ENCODE measurements around the gene FBXL22.
A peak's percentile ranks its signal among the peaks of the same experiment; 100 is the strongest.
"Not testable (repeated sequence)": the region's sequence is repeated elsewhere in the genome, so short reads cannot be mapped to it uniquely, and the experiment has no call there.

The FBXL22 gene

GRCh38 chr15:63610209-63610841, 13.1 kb downstream of the FBXL22 start:
- Mint-ChIP-seq H3K27me3 (no peaks in the 10 kb centered on the region), H3K36me3 (peaks cover 46% of the 10 kb centered on the region), H3K9me3 (no peaks in the 10 kb centered on the region), H3K4me1 (peaks cover 42% of the 10 kb centered on the region), H3K27ac (peak overlapping the region; percentile 90), H3K4me3 (no peak overlapping the region)
- peak; percentile 88 for DNase-seq
- CTCF ChIA-PET: interaction anchor here (0.7 to 10.6 kb wide), 37 partner anchors 11 to 543 kb away, joined by 3 to 114 read pairs (median 4); partner anchors contain the start of genes CIAO2A and DAPK2

DNA sequence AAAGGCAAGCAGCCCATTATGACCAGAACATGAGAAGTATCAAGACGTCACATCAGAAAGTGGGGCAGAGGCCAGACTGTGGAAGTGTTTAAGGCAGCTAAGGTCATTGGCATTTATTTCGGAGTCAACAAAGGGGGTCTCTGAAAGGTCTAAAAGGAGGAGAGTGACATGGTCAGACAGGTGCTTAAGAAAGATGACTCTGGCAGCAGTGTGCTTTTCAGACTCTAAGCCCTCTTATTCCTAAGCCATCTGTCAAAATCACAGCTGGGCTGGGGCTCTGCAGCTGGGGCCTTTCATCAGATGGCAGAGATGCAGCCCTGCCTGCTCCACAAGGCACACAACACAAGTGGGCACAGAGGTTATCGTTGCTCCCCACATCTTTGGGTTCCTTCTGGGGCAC, 14.0 kb downstream of the FBXL22 start:
- no peak overlapping the region for H3K4me3 Mint-ChIP-seq
- no peak for DNase-seq
- peaks cover 33% of the 10 kb centered on the region for H3K4me1 Mint-ChIP-seq
- H3K36me3 Mint-ChIP-seq: peaks cover 53% of the 10 kb centered on the region
- H3K9me3 Mint-ChIP-seq: no peaks in the 10 kb centered on the region
- H3K27me3 Mint-ChIP-seq: no peaks in the 10 kb centered on the region
- peak overlapping the region; percentile 90 for H3K27ac Mint-ChIP-seq
- CTCF ChIA-PET: interaction anchor here (0.6 to 10.6 kb wide), 14 partner anchors 11 to 538 kb away, joined by 3 to 114 read pairs (median 8); partner anchors contain the start of genes CIAO2A and DAPK2

GRCh38 chr15:63612300-63612699, 15.1 kb downstream of the FBXL22 start:
- Mint-ChIP-seq H3K27ac (peak overlapping the region; percentile 71), H3K9me3 (no peaks in the 10 kb centered on the region), H3K4me1 (peaks cover 26% of the 10 kb centered on the region), H3K4me3 (no peak overlapping the region), H3K36me3 (peaks cover 55% of the 10 kb centered on the region), H3K27me3 (no peaks in the 10 kb centered on the region)
- CTCF ChIA-PET: interaction anchor here (0.9 to 10.6 kb wide), 5 partner anchors 53 to 456 kb away, joined by 3 to 114 read pairs (median 21); partner anchors contain the start of gene DAPK2
- DNase-seq: no peak

DNA sequence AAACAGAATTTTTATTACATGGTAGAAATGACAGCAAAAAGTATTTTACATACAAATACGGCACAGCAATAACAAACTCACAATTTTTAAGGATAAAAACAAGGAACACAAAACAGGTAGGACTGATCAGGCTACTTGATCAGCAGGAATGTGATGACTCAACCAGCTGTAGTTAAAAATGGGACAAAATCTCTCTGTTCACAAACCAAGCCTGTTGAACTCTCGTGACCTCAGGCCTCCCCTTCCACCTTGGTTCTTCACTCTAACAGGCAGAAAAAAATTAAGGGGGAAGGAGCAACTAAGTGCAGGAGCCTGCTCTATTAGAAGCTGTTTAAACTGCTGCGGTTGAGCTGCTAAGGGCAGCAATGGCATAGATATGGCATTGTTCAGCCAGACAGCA, 18.7 kb downstream of the FBXL22 start:
- CTCF ChIA-PET: interaction anchor here (10.6 kb wide), 1 partner anchor 452 kb away, joined by 114 read pairs; no protein-coding TSS in a partner anchor
- no peaks in the 10 kb centered on the region for H3K27me3 Mint-ChIP-seq
- H3K36me3 Mint-ChIP-seq: peaks cover 49% of the 10 kb centered on the region
- no peak overlapping the region for H3K27ac Mint-ChIP-seq
- H3K9me3 Mint-ChIP-seq: peaks cover 4% of the 10 kb centered on the region
- H3K4me1 Mint-ChIP-seq: peaks cover 7% of the 10 kb centered on the region
- no peak overlapping the region for H3K4me3 Mint-ChIP-seq
- DNase-seq: no peak

DNA sequence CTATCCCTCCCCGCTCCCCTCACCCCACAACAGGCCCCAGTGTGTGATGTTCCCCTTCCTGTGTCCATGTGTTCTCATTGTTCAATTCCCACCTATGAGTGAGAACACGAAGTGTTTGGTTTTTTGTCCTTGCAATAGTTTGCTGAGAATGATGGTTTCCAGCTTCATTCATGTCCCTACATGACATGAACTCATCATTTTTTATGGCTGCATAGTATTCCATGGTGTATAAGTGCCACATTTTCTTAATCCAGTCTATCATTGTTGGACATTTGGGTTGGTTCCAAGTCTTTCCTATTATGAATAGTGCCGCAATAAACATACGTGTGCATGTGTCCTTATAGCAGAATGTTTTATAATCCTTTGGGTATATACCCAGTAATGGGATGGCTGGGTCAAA, 20.0 kb downstream of the FBXL22 start:
- H3K4me3 Mint-ChIP-seq, CTCF ChIA-PET, H3K4me1 Mint-ChIP-seq, H3K9me3 Mint-ChIP-seq, DNase-seq, H3K27ac Mint-ChIP-seq, H3K27me3 Mint-ChIP-seq: not testable (repeated sequence)
- H3K36me3 Mint-ChIP-seq: peaks cover 50% of the 10 kb centered on the region

GRCh38 chr15:63617627-63618026, 20.4 kb downstream of the FBXL22 start:
- H3K4me3 Mint-ChIP-seq, H3K27ac Mint-ChIP-seq, DNase-seq, H3K9me3 Mint-ChIP-seq, CTCF ChIA-PET, H3K27me3 Mint-ChIP-seq, H3K4me1 Mint-ChIP-seq: not testable (repeated sequence)
- peaks cover 45% of the 10 kb centered on the region for H3K36me3 Mint-ChIP-seq

- H3K4me3 Mint-ChIP-seq, H3K27ac Mint-ChIP-seq, H3K9me3 Mint-ChIP-seq, H3K4me1 Mint-ChIP-seq, H3K27me3 Mint-ChIP-seq, CTCF ChIA-PET, DNase-seq: not testable (repeated sequence)
- peaks cover 55% of the 10 kb centered on the region for H3K36me3 Mint-ChIP-seq
These were observed 23.6 kb downstream of the FBXL22 start for GRCh38 chr15:63620760-63621159.

GRCh38 chr15:63623232-63623969, 26.2 kb downstream of the FBXL22 start:
- CTCF ChIA-PET: no interaction called here
- no peak overlapping the region for H3K4me3 Mint-ChIP-seq
- no peaks in the 10 kb centered on the region for H3K4me1 Mint-ChIP-seq
- H3K36me3 Mint-ChIP-seq: peaks cover 54% of the 10 kb centered on the region
- H3K9me3 Mint-ChIP-seq: peaks cover 1% of the 10 kb centered on the region
- DNase-seq: no peak
- no peak overlapping the region for H3K27ac Mint-ChIP-seq
- no peaks in the 10 kb centered on the region for H3K27me3 Mint-ChIP-seq

DNA sequence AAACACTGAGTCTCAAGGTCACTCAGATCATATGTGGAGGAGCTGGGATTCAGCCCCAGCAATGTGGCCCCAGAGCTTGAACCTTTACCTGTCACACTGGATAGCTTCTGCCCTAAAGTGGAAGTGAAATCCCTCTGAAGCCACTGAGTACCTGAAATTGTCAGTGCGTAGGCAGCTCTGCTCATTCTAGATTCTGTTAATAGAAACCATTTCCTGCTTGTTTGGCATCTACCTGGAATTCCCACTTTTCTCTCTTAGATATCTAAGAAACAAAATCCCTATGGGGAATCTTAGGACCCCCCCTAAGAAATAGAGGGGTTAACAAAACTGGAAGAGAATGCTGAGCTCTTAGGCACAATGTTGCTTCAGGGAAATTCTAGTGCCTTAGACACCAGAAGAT, 29.8 kb downstream of the FBXL22 start:
- CTCF ChIA-PET: interaction anchor here (1.7 kb wide), 1 partner anchor 17 kb away, joined by 6 read pairs; no protein-coding TSS in a partner anchor
- peaks cover 63% of the 10 kb centered on the region for H3K36me3 Mint-ChIP-seq
- peak overlapping the region; percentile 45 for H3K27ac Mint-ChIP-seq

DNA sequence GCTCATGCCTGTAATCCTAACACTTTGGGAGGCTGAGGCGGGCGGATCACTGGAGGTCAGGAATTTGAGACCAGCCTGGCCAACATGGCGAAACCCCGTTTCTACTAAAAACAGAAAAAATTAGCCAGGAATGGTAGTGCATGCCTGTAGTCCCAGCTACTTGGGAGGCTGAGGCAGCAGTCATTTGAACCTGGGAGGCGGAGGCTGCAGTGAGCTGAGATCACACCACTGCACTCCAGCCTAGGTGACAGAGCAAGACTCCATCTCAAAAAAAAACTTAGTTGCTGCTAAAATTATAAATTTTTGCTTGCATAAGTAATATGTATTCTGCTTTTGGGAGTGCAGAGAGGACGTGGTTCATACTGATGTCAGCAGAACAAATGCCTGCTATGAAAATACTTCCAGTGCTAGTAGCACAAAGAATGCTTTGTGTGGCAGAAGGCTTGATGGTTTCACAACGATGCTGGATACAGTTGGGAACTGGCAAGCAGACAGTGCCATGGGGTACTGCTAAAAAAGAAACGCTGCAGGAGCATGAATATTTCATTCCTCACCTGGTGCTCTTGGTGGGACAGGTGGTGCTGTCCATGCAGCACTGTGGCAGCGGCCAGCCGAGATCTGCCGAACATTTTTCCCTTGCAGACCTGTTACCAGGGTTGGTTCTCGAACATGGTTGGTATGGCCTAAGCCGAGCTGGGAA, 31.1 kb downstream of the FBXL22 start:
- H3K27me3 Mint-ChIP-seq: no peaks in the 10 kb centered on the region
- no peak overlapping the region for H3K27ac Mint-ChIP-seq
- no peaks in the 10 kb centered on the region for H3K9me3 Mint-ChIP-seq
- no peaks in the 10 kb centered on the region for H3K4me1 Mint-ChIP-seq
- DNase-seq: no peak
- H3K4me3 Mint-ChIP-seq: no peak overlapping the region
- CTCF ChIA-PET: interaction anchor here (0.6 to 1.7 kb wide), 4 partner anchors 18 to 166 kb away, joined by 3 to 6 read pairs (median 4); no protein-coding TSS in a partner anchor
- H3K36me3 Mint-ChIP-seq: peaks cover 68% of the 10 kb centered on the region

More for the DNA sequence above, 29.8 kb downstream of the FBXL22 start:
- Mint-ChIP-seq H3K9me3 (no peaks in the 10 kb centered on the region), H3K4me3 (no peak overlapping the region), H3K27me3 (no peaks in the 10 kb centered on the region), H3K4me1 (no peaks in the 10 kb centered on the region)
- DNase-seq: no peak

- Mint-ChIP-seq H3K9me3 (no peaks in the 10 kb centered on the region), H3K27me3 (no peaks in the 10 kb centered on the region), H3K4me1 (no peaks in the 10 kb centered on the region), H3K36me3 (peaks cover 67% of the 10 kb centered on the region), H3K4me3 (no peak overlapping the region), H3K27ac (no peak overlapping the region)
- CTCF ChIA-PET: interaction anchor here (1.2 to 1.8 kb wide), 2 partner anchors 20 to 122 kb away, joined by 4 to 5 read pairs; no protein-coding TSS in a partner anchor
- DNase-seq: no peak
These were observed 33.0 kb downstream of the FBXL22 start for GRCh38 chr15:63630036-63630751.

DNA sequence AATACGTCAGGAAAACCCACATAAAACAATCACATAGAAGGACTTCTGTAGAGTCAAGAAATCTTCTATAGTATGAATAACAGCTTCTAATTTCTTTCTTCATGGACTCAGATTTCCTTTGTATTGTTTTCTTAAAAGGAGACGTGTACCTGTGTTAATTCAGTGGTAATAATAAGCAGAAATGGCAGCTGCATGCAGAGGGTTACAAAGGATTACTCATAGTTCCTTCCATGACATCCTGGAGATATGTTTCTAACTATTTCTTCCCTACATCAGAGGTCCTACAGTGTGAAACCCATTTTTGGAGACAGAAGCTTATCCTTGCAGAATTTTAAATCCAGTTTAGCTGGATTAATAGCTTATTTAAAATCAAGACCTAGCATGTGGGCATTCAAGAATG, 36.1 kb downstream of the FBXL22 start:
- CTCF ChIA-PET: no interaction called here
- Mint-ChIP-seq H3K4me1 (peaks cover 4% of the 10 kb centered on the region), H3K36me3 (peaks cover 70% of the 10 kb centered on the region), H3K4me3 (no peak overlapping the region), H3K27me3 (no peaks in the 10 kb centered on the region), H3K27ac (no peak overlapping the region), H3K9me3 (no peaks in the 10 kb centered on the region)
- DNase-seq: no peak

DNA sequence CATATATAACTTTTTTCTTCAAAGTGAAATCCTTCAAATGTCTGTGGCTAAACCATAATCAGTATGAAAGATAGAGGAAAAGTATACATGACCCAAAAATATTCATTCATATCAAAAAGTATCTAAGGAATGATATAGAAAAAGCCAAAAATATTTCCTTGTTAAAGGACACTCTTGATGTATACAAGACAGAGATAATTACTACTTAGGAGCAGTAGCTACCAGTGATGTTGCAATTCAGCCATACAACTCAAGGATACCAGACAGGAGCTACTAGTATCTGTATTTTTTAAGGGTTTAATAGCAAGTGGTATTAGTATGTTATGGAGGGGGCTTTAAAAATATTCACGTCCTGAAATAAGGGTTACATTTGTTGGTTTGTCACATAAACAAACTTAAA, 37.0 kb downstream of the FBXL22 start:
- Mint-ChIP-seq H3K9me3 (no peaks in the 10 kb centered on the region), H3K27ac (no peak overlapping the region), H3K4me3 (no peak overlapping the region), H3K27me3 (no peaks in the 10 kb centered on the region), H3K4me1 (peaks cover 9% of the 10 kb centered on the region), H3K36me3 (peaks cover 70% of the 10 kb centered on the region)
- CTCF ChIA-PET: interaction anchor here (1.2 kb wide), 1 partner anchor 167 kb away, joined by 5 read pairs; no protein-coding TSS in a partner anchor
- DNase-seq: no peak

Measured in activated naive CD4-positive, alpha-beta T cell treated with anti-CD3 and anti-CD28 coated beads, Interleukin-2, amount 10 ng/mL, durations not matched to agents 7 days and 5 days (primary cell).